ENCODE measurements around the gene ACTR1A.

The ACTR1A gene

DNA sequence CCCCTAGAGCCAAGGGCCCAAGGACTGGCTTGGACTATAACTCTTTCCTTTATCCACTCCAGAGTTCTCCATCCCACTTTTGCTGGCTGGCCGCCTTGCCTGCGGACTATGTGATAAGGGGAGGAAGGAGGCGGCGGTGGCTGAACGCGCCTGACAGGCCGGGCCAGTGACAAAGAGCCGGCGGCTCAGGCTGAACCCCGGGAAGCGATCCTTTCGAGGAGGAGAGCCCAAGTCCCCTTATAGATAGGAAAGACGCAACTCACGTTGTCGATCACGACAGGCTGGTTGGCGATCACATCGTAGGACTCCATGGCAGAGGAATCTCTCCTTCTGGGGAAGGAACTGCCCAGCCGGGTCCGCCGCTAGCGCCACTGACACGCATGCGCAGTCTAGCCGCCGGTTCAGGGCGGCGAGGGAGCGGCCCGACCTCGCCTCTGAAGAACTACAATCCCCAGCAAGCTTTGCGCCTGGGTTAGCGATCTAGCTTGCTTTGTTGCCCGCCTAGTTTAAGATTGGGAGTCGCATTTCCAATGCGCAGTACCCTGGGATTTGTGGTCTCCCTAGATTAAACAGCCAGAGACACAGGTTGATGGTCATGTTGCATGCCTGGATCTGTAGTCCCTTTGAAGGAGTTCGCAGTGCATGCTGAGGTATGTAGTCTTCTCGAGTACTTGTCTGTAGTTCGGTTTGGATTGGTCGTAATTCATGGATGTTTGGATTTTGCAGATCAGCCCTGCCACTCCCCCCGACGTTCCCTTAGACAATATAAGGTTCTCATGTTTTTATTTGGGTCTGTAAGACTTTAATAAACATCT, at the start of gene ACTR1A:
Gene ACTR1A (minus strand): TSS at position 376 of the 815 bp plus-strand sequence. CDS start 65 bp downstream, at position 311.
- no peak for TF ChIP-seq EZH2 (IDR thresholded peaks at IDR 0.05; ENCODE audit: borderline replicate concordance, low read length)
- TF ChIP-seq, protein P1, sequence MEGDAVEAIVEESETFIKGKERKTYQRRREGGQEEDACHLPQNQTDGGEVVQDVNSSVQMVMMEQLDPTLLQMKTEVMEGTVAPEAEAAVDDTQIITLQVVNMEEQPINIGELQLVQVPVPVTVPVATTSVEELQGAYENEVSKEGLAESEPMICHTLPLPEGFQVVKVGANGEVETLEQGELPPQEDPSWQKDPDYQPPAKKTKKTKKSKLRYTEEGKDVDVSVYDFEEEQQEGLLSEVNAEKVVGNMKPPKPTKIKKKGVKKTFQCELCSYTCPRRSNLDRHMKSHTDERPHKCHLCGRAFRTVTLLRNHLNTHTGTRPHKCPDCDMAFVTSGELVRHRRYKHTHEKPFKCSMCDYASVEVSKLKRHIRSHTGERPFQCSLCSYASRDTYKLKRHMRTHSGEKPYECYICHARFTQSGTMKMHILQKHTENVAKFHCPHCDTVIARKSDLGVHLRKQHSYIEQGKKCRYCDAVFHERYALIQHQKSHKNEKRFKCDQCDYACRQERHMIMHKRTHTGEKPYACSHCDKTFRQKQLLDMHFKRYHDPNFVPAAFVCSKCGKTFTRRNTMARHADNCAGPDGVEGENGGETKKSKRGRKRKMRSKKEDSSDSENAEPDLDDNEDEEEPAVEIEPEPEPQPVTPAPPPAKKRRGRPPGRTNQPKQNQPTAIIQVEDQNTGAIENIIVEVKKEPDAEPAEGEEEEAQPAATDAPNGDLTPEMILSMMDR (IDR thresholded peaks at IDR 0.05; ENCODE audit: low read length): no peak
- no peaks in the 10 kb centered on the region for H3F3A ChIP-seq (ENCODE audit: insufficient read depth, low read length)
- H3K36me3 ChIP-seq (ENCODE audit: insufficient read depth, low read length): no peaks in the 10 kb centered on the region
- H3K27me3 ChIP-seq (ENCODE audit: insufficient read depth, low read length): no peaks in the 10 kb centered on the region
- peak within 1 kb of the TSS; percentile 56 for H3K27ac ChIP-seq (ENCODE audit: low read depth, low read length, poor library complexity, severe bottlenecking)
- no peaks in the 10 kb centered on the region for H3K9me3 ChIP-seq (ENCODE audit: low read length)
- H3K4me3 ChIP-seq (ENCODE audit: low read depth, low read length, poor library complexity, severe bottlenecking): peak within 1 kb of the TSS; percentile 90
- peak within 1 kb of the TSS; percentile 87 for H3K9ac ChIP-seq (ENCODE audit: low read length)
- H2AFZ ChIP-seq (ENCODE audit: low read length): peak within 1 kb of the TSS; percentile 41; the same call in 1 of the 2 replicates
- no peaks in the 10 kb centered on the region for H4K20me1 ChIP-seq (ENCODE audit: insufficient read depth, low read length)
- H3K4me2 ChIP-seq (ENCODE audit: low read length): peak within 1 kb of the TSS; percentile 90
- H3K79me2 ChIP-seq (ENCODE audit: insufficient read depth, low read length): peaks cover 38% of the 10 kb centered on the region
- peaks cover 26% of the 10 kb centered on the region for H3K4me1 ChIP-seq (ENCODE audit: insufficient read depth, low read length, severe bottlenecking)
- H3K9me2 ChIP-seq (ENCODE audit: low read depth, low read length): no peaks in the 10 kb centered on the region

DNA sequence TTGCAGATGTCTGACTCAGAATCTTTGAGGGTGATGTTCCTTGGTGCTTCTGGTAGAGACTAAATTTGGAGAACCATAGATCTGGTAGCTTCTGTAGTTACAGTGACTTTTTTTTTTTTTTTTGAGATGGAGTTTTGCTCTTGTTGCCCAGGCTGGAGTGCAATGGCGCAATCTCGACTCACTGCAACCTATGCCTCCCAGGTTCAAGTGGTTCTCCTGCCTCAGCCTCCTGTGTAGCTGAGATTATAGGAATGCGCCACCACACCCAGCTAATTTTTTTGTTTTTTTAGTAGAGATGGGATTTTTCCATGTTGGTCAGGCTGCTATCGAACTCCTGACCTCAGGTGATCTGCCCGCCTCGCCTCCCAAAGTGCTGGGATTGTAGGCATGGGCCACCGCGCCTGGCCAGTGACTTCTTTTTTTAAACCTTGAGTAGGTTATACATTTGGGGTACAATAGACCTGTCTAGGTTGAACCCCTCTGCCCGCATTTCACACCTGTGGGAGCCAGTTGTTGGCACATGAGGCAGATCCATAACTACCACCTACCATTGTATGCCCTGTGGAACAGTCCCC, 48.2 kb upstream of the ACTR1A start:
- Histone ChIP-seq H3K27me3 (ENCODE audit: insufficient read depth, low read length) (no peaks in the 10 kb centered on the region), H3K9me3 (ENCODE audit: low read length) (no peaks in the 10 kb centered on the region), H4K20me1 (ENCODE audit: insufficient read depth, low read length) (no peaks in the 10 kb centered on the region), H3K4me3 (ENCODE audit: low read depth, low read length, poor library complexity, severe bottlenecking) (no peak overlapping the region), H3K27ac (ENCODE audit: low read depth, low read length, poor library complexity, severe bottlenecking) (no peak overlapping the region), H3K4me1 (ENCODE audit: insufficient read depth, low read length, severe bottlenecking) (no peaks in the 10 kb centered on the region), H3K9me2 (ENCODE audit: low read depth, low read length) (no peaks in the 10 kb centered on the region), H3K79me2 (ENCODE audit: insufficient read depth, low read length) (no peaks in the 10 kb centered on the region), H3K4me2 (ENCODE audit: low read length) (no peak overlapping the region), H3F3A (ENCODE audit: insufficient read depth, low read length) (no peaks in the 10 kb centered on the region), H2AFZ (ENCODE audit: low read length) (no peak overlapping the region), H3K36me3 (ENCODE audit: insufficient read depth, low read length) (no peaks in the 10 kb centered on the region; the same call in 1 of the 2 replicates), H3K9ac (ENCODE audit: low read length) (no peak overlapping the region)
- TF ChIP-seq, protein P1 (IDR thresholded peaks at IDR 0.05; ENCODE audit: low read length): no peak
- TF ChIP-seq EZH2 (IDR thresholded peaks at IDR 0.05; ENCODE audit: borderline replicate concordance, low read length): no peak

DNA sequence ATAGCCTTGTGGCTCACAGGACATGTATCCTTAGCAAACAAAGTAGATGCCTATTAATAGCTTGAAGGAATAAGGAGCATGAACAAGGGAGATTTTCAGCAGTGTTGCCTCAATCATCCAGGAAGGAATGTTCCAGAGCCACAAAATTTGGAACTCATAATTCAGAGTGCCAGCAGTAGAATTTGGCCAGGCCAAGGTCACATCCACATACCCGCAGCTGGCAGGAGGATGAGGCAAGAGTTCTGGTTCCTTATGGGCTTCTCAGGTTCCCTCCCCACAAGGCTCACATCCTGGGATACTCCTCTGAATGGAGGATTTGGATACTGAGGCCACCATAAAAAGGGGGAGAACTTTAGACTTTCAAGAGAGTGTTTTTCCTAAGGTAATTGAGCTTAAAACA, 47.0 kb upstream of the ACTR1A start:
- TF ChIP-seq, protein P1 (IDR thresholded peaks at IDR 0.05; ENCODE audit: low read length): no peak
- TF ChIP-seq EZH2 (IDR thresholded peaks at IDR 0.05; ENCODE audit: borderline replicate concordance, low read length): no peak
- no peaks in the 10 kb centered on the region; the same call in 1 of the 2 replicates for H3K36me3 ChIP-seq (ENCODE audit: insufficient read depth, low read length)

More for the DNA sequence above, 47.0 kb upstream of the ACTR1A start:
- H3K79me2 ChIP-seq (ENCODE audit: insufficient read depth, low read length): no peaks in the 10 kb centered on the region
- H3K9me2 ChIP-seq (ENCODE audit: low read depth, low read length): no peaks in the 10 kb centered on the region
- no peak overlapping the region for H3K4me2 ChIP-seq (ENCODE audit: low read length)
- H3K4me1 ChIP-seq (ENCODE audit: insufficient read depth, low read length, severe bottlenecking): no peaks in the 10 kb centered on the region
- H3K9me3 ChIP-seq (ENCODE audit: low read length): no peaks in the 10 kb centered on the region
- no peak overlapping the region for H2AFZ ChIP-seq (ENCODE audit: low read length)
- no peaks in the 10 kb centered on the region for H3F3A ChIP-seq (ENCODE audit: insufficient read depth, low read length)
- H3K9ac ChIP-seq (ENCODE audit: low read length): no peak overlapping the region
- H3K27me3 ChIP-seq (ENCODE audit: insufficient read depth, low read length): no peaks in the 10 kb centered on the region
- no peaks in the 10 kb centered on the region for H4K20me1 ChIP-seq (ENCODE audit: insufficient read depth, low read length)
- no peak overlapping the region for H3K27ac ChIP-seq (ENCODE audit: low read depth, low read length, poor library complexity, severe bottlenecking)
- no peak overlapping the region for H3K4me3 ChIP-seq (ENCODE audit: low read depth, low read length, poor library complexity, severe bottlenecking)

All from OCI-LY1 (cell line).